Stimulated activated CD4-positive, alpha-beta T cell treated with anti-CD3 and anti-CD28 coated beads, Interleukin-1b, Interleukin-23, amount 100 ng/mL, for 24 hours (primary cell): ENCODE data around the gene SCYGR1.
"Not testable (repeated sequence)": the region's sequence is repeated elsewhere in the genome, so short reads cannot be mapped to it uniquely, and the experiment has no call there.

Source experiments
- DNase-seq, 4 experiments: peaks; one replicate each; pipeline ENCODE4 v3.0.0-alpha.2; 2020; ENCODE audit warnings: low read depth in 4 of 4, low spot score in 1 of 4

SCYGR1 gene, protein sequence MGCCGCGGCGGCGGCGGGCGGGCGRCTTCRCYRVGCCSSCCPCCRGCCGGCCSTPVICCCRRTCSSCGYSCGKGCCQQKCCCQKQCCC

DNA sequence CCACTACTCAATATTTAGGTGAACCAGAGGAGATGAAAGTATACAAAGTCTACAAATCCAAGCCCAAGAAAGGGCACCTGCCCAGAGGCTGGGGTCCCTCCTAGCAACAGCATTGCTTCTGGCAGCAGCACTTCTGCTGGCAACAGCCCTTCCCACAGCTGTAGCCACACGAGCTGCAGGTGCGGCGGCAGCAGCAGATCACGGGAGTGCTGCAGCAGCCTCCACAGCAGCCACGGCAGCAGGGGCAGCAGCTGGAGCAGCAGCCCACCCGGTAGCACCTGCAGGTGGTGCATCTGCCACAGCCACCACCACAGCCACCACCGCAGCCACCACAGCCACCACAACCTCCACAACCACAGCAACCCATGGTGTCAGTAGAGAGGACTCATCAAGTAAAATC is at the start of gene SCYGR1:
SCYGR1 (minus strand) TSS at position 367 of the 400 bp plus-strand sequence; CDS start at position 367, 0 bp downstream.
- DNase-seq, result not testable (repeated sequence)

DNA sequence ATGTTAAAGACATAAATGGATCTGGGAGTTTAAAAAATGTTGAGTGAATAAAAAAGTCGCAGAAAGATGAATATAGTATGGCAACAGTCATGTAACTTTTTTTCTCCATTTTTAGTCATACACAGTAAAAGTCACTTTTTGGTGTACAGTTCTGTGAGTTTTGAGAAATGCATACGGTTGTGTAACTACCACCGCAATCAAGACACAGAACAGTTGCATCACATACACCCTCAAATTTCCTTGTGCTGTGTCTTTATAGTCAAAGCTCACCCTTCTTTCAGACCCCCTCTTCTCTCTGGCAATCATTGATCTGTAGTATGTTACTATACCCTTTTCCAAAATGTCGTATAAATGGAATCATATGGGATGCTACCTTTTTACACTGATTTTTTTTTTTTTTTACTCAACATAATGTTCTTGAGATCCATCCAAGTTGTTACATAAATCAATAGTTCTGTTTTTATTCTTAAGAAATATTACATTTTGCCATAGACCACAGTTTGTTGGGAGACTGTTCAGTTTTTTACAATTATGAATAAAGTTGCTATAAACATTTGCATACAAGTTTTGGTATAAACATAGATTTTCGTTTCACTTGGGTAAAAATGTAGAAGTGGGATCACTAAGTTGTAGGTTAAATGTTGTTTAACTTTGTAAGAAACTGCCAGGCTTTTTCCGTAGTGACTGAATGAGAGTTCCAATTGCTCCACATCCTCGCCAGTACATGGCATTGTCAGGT is 48.9 kb upstream of the SCYGR1 start:
- DNase-seq, result no peak

DNA sequence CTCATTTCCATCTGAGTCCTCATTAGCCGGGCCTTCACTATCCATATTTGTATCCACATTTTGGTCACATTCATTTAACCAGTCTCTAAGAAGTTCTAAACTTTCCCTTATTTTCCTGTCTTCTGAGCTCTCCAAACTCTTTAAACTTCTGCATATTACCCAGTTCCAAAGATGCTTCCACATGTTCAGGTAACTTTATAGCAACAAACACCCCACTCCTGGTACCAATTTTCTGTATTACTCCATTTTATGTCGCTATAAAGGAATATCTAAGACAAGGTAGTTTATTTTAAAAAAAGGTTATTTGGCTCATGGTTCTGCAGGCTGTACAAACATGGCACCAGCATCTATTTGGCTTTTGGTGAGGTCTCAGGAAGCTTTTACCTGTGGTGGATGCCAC is 45.4 kb upstream of the SCYGR1 start:
- DNase-seq, result no peak

DNA sequence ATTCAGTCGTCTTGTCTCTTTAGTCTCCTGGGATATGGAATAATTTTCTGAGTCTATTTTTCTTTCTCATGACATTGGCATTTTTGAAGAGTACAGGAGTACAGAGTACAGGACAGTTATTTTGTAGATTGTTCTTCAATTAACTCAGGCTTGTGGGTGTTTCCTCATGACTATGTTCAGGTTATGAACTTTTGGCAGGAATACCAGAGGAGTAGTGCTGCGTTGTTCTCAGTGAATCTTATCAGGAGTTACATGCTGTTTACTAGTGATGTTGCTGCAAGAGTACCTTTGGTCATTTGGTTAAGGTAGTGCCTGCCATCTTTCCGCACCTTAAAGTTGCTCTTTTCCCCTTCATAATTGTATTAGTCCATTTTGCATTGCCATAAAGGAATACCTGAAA is 42.9 kb upstream of the SCYGR1 start:
- no peak for DNase-seq

DNA sequence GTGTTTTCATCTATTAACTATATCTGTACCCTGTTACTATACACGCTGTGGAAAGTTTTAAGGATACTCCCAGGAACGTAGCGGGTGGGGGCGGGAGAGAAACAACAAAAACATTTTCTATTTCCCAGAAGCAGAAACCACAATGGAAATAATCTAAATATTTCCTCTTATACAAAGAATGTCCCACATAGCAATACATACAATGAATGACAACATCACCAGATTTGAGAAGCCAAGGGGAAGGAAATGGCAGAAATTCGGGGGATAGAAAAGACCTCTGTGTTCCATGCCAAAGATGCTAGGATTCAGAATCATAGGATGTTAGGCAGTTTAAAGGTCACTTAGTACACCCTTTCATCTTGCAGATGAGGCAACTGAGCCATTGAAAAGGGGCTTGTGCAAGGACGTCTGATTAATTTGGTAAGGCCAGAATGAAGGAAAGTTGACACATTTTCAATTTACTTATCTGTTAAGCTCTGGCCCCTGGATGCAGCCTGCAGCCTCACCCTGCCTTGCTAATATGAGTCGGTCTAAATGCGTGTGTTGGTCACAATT is 41.1 kb upstream of the SCYGR1 start:
- no peak for DNase-seq

DNA sequence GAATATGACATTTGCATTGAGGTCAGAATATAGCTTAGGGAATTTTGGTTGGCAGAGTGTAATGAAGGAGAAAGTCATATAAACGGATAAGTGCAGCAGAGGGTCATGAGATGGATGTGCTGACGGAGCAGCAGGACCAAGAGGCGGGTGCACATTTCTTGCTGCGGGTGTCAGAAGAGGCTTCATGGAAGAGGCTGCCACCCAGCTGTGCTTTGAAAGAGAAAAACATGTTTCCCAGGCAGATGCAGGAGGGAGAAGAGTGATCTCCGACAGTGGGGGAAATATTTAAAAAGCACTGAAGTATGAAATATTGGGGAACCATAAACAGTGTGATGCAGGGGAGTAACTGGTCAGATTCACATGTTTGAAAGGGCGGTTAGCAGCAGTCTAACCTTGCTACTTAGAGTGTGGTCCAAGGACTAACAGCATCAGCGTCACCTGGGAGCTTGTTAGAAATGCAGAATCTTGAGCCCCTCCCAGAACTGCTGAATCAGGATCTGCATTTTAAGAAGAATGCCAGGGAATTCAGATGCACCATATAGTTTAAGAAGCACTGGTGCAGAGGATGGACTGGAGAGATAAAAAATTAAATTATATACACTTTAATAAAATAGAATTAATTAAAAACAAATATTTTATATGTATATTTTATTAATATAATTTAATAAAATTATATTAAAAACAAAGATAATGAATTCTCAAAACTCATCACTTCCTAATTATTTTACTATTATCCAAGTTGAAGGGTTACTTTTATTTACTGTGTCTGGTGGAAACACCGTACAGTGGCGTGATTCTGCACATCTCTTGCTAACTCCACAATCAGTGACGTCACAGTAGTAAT is 36.1 kb upstream of the SCYGR1 start:
- DNase-seq, result no peak

DNA sequence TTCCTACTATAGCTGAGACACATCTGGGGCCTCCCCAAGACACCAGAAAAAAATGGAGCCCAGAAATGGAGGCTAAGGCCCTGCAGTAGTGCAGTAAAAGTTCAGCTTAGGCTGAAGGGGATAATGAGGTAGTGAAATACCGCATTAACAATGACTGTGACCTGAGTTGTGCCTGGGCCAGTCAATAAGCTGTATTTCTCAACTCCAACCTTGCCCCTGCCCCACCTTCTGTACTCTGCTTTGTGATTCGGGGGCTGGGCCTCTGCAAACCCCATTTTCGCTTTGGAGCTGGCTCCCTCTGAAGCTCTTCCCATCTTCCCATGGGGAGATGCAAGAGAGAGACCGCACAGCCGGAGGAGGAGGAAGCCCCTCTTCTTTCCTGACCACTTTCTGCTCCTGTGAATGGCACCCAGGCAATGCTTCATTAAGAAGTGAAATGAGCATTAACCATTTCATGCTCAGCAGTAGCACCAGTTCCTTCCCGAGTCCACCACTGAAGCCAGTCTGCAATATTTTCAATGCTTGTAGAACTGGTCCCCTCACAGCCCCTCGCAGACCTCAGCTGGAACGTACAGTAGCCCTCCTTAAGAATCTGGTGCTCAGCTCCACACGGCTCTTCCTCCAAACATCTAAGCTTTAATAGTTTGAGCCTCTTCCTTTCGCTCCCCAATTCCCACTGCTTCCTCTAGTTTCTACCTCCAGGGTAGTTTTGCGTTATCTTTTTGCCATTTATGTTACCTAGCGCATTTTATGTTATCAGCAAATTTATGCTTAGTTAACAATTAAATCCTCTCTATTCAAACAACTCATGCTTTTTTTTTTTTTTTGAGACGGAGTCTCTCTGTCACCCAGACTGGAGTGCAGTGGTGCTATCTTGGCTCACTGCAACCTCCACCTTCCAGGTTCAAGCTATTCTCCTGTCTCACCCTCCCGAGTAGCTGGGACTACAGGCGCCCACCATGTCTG is 32.6 kb upstream of the SCYGR1 start:
- no peak for DNase-seq

DNA sequence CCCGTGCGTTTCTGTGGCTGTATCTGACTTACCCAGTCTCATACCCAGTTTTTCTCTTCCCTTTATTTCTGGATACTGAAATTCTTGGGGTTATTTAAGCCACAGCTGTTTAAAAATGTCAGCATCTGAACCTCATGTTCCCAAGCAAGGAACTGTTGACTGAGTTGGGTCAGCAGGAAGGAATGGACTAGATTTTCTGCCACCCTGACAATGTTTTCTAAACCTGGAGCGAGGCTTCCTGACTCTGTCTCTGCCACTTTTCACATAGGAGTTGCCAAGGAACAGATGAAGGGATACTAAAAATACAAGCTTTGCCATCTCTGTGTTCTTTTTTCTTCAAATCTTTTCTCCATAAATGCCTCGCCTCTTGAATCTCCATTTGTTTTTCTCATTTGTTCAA is 29.0 kb upstream of the SCYGR1 start:
- no peak for DNase-seq

DNA sequence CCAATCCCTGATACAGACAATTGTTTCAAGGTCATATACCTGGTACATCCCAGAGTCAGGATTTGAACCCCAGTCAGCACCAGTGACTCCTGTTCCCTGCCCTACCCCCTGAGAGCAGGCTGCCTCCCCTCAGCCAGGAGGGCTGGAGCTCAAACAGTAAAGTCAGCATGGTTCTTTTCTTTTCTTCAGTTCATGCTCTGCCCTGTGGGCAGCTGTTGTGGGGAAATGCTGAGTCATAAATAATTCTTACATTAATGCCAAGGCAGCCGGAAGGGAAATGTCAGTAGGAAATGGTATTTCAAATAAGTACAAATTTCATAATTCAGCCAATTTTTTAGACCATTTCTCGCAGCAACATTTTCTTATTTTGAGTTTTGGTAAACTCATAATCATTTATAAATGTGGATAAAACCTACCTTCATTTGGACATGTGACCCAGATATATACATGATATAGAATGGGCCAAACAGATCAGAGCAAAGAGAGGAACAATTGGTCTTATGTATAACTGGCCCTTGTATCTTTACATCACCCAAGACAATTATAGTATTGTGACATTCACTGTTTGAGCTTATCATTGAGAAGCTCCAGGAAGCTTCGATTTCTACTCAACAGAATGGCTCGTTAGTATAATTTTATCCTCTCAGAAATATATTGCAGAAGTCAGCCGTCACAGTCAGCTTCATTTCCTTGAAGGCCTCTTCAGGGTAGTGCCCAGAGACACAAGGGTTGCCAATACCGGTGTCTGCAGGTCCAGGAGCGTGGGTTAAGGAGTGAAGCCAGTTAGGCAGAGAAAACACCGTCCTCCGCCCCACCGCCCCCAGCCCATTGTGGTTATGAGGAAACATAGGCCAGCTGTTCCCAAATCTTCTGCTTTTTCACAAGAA is 28.0 kb upstream of the SCYGR1 start:
- DNase-seq, result no peak

DNA sequence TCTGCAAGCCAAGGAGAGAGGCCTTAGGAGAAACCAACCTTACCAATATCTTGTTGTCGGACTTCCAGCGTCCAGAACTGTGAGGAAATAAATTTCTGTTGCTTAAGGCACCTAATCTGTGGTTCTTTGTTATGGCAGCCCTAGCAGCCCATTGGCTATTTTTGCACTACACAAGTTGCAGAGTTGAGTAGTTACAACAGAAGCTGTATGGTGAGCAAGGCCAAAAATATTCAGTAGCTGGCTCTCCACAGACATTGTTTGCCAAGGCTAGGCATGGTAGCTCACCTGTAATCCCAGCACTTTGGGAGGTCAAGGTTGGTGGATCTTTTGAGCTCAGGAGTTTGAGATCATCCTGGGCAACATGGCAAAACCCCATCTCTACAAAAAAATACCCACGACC is 27.1 kb upstream of the SCYGR1 start:
- no peak for DNase-seq

DNA sequence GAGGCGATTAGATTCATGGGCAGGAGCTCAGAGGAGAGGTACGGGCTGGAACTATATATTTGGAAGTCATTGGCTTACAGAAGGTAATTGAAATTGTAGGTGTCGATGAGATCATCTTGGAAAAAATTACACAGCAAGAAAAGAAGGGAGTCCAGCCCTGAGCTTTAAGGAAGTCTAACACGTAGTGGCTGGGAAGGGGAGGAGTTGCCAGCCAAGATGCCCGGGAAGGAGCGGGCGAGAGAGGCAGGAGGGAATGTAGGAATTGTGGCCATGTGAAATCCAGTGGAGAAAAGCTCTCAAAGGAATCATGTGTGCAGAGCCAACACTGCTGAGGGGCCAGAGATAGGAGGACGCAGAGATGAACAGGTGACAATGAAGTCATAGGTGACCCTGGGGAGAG is 25.6 kb upstream of the SCYGR1 start:
- DNase-seq, result no peak

DNA sequence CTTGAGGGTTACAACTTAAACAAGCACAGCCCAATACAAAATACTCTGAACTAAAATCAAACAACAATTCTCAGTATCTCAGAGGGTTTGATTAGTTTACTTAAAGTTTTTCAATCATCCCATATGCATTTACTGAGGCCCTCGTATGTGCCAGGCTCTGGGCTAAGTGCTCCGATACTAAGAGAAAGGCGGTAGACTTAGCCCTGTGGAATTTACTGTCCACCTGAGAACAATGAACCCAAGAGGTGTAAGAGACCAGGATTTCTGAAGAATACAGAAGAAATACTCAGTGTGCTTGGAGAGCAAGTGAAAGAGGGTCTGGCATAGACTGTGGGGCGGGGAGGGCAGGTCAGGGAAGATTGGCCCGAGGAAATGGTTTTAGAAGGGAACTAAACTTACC is 25.1 kb upstream of the SCYGR1 start:
- DNase-seq, result no peak

DNA sequence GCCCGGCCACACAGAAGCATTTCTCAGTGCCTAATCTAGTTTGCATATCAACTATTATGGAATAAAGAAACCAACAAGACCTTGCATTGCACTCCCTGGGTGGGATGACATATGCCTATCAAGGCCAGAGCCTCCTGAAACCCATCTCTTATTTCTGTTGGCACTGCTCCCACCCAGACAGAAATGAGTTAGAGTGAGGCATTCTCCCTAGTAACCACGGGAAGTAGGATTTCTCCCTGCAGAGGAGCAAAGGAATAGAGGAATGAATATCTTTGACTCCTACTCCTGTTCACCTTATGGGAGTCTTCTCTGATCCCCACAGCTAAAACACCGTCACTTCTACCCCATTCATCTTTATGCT is 24.2 kb upstream of the SCYGR1 start:
- DNase-seq, result no peak

DNA sequence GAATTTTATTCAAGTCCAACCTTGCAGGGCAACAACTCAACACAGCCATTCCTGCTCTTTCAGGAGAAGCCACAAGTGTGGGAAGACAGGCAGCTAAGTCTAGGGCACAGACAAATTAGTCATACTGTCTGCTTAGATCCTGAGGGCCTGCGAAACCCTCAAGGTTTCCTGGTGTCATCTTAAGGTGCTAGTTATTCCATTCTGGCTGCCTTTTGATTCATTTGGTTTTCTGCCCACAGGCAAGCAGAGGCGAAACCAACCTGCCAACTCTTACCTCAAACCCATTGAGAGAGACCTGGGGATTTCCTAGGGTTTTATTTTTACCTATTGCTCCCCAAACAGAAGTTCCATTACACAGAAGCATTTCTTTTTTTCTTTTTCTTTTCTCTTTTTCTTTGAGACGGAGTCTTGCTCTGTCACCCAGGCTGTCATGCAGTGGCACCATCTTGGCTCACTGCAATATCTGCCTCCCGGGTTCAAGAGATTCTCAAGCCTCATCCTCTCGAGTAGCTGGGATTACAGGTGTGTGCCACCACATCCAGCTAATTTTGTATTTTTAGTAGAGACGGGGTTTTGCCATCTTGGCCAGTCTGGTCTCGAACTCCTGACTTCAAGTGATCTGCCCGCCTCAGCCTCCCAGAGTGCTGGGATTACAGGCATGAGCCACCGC is 23.7 kb upstream of the SCYGR1 start:
- DNase-seq, result peak; percentile 25 to 60 (median 40)

DNA sequence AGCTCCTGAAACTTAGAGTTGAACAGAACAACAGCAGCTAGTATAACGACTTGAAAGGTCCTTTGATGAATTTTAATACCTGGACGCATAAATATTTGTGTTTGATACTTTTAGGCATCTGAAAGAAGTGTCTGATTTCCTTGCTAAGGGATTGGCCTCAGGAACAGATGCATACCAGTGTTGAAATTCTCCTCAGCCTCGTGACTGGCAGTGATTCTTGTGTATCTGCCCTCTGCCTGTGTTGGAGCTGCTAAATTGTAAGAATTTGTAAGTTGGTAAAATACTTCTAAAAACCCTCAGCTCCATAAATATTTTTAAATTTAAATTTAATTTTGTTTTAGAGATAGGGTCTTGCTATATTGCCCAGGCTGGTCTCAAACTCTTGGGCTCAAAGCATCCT is 22.4 kb upstream of the SCYGR1 start:
- no peak for DNase-seq

DNA sequence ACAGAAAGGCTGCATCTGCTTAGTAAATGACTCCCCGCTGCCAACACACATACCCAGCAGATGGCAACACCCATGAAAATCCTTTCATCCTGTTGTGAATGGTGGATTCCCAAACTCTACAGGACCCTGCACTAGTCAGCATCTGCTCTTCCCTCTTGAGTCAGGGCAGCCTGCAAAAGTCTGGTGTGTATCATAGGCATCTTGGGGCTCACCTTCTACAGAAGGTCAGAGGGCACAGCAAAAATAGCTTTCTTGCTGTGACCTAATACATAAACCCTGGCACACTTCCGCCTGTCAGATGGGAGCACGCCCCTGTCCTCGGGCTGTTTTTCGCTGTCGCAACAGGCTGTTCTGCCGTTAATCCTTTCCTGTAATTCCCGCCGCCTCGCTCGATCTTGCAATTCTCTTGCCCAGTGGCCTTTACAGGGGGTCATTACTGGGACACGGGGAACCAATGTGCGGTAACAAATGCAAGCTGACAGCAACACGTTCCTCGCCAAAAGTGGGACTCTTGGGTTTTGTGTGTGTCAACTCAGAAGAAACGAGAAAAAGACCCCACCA is 19.9 kb upstream of the SCYGR1 start:
- DNase-seq, result no peak

DNA sequence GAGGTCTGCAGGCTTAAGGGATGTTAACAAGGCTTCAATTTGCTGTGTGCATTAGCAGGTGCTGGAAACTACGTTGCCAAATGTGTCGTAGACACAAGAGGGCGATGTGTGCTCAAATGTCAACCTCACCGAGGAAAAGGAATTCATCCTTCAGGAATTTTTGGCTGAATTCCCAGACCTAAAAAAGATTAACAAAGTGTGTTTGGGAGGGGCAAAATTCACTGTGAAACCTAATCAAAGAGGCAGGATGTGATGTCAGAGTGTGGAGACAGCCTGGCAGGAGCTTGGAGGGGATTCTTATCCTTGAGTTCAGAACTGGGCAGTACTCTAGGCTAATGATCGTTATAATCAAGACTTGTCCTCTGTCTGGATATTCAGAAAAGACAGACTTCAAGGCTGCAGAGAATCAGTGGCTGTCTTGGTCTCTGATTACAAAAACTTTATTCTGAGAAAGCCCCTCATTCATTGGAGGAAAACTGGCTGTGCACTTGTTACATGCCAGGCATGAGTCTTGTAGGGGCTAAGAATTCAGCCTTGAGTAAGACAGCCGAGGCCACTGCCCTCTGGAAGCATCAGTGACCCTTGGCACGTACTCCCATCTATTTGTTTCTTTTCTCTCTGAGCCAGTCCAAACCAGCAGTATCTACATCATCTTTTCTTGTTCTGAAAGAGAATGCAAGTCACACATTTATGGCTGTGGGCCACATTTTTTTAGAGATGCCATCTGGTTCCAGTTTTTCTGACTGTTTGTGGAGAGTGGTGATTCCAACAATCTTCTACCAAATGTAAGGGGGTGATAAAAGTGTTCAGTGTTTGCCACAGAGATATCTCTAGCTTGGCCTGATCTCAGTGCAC is 18.7 kb upstream of the SCYGR1 start:
- DNase-seq, result no peak

DNA sequence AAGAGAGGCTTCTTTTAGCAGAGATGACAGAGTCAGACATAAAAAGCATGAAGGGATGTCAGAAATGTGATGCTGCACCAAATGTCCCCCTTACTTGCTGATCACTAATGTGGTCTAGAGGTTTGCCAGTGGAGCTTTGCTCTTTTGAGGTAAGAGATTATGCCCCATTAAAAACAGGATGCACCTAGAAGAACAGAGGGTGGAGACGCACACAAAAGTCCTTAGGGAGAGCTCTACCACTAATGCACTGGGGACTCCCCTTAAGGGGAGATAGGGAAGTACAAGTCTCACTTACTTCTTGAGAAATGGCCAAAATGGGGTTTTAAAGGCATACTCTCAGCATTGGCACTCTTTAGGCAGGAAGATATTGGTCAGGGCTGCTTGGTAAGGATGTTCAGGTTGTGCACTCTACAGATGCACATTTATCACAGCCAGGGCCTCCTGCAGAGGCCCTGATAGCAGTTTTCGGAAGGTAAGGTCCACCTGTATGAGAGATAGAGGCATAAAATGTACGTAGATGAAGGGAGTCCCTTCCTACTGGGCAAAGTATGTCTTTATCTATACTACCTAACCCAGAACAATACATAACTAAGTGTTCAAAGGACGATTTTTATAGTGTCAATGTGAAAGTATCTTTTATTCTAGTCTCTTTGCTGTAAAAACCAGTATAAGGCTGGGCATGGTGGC is 17.0 kb upstream of the SCYGR1 start:
- DNase-seq, result no peak
